Thyroid gland (tissue), 4 donors: Measurements from ENCODE around the gene PANK2. TPM values are rescaled to one million over a fixed set of nuclear protein-coding genes. Genes with fewer than 3 reads are reported as not detected.
"Not testable (repeated sequence)": the region's sequence is repeated elsewhere in the genome, so short reads cannot be mapped to it uniquely, and the experiment has no call there.

Experiments
- DNase-seq, 2 donors: peaks; one replicate each; pipeline ENCODE4 v3.0.0-alpha.2; 2019
- H3K27ac ChIP-seq, 3 donors: fragments of 200-600 bp; sonication (generic); 1 replicate in 2 of 3; 2 replicates in 1 of 3; pipeline ENCODE4 v1.5.1; 2016 to 2019; ENCODE audit warnings: mild to moderate bottlenecking in 1 of 3, moderate library complexity in 1 of 3
- H3K27me3 ChIP-seq: fragments of 200-600 bp; sonication (generic); one replicate; pipeline ENCODE4 v1.5.1; 2019
- H3K36me3 ChIP-seq, 2 donors: fragments of 200-600 bp; sonication (generic); one replicate each; pipeline ENCODE4 v1.5.1; 2016 to 2019
- H3K4me1 ChIP-seq, 2 donors: fragments of 200-600 bp; sonication (generic); one replicate each; pipeline ENCODE4 v1.5.1; 2017 to 2019
- H3K4me3 ChIP-seq, 3 donors: fragments of 200-600 bp; sonication (generic); replicated peaks in 1 of 3; 1 replicate in 2 of 3; 2 replicates in 1 of 3; pipeline ENCODE4 v1.5.1; 2016; ENCODE audit warnings: mild to moderate bottlenecking in 1 of 3
- H3K9me3 ChIP-seq: fragments of 200-600 bp; sonication (generic); one replicate; pipeline ENCODE4 v1.5.1; 2017
- POLR2A ChIP-seq, 2 donors: fragments of 450-650 bp; IDR thresholded peaks; one replicate each; pipeline ENCODE4 v1.6.1; 2017; ENCODE audit warnings: antibody characterized with exemption in 2 of 2, mild to moderate bottlenecking in 2 of 2, moderate library complexity in 1 of 2
- WGBS, 2 donors: methylation state at CpG; one replicate each; pipeline ENCODE4 v1.1.5; 2017; 5-methylcytosine and 5-hydroxymethylcytosine counted together
- intact Hi-C: fragments of 100-400 bp; cut with DNase I; formaldehyde crosslinking; loops from one replicate; pipeline ENCODE4 v1.15.1; 2023
- total RNA-seq, 4 donors: library from RNA; depleted of rRNA; stranded (reverse); fragments of >200 nt; gene quantifications; one replicate each; pipeline ENCODE4 v1.2.3, GENCODE V29; 2016
- TF ChIP-seq, protein P1 (sequence below), 6 experiments: fragments of 200-600 bp in 3 of 6; fragments of 450-650 bp in 3 of 6; sonication (generic) in 3 of 6; IDR thresholded peaks; one replicate each; pipeline ENCODE4 v1.5.1; 2016 to 2019; ENCODE audit warnings: antibody characterized with exemption in 6 of 6, mild to moderate bottlenecking in 2 of 6, inconsistent platforms in 1 of 6, moderate library complexity in 1 of 6

PANK2 gene
- total RNA-seq, 4 donors from 2014 or later: 52.3 to 63.4 (median 61.4) TPM

DNA sequence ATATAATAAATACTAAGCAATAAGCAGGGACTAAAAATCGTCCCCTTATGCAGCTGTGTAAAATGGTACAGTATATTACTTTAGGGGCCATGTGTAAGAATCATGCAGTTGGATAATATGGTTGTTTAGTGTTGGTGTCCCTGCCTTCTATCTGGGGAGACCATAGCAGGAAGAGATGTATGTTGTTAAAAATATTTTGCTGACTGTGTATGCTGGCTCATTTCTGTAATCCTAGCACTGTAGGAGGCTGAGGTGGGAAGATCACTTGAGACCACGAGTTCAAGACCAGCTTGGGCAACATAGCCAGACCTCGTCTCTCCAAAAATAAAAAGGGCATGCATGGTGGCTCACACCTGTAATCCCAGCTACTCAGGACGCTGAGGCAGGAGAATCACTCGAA, 5.6 kb downstream of the PANK2 start:
- intact Hi-C loops: loop anchor here (10.0 kb wide), 1 partner anchor 120 kb away; the partner anchor contains the start of gene RNF24
- TF ChIP-seq, protein P1, sequence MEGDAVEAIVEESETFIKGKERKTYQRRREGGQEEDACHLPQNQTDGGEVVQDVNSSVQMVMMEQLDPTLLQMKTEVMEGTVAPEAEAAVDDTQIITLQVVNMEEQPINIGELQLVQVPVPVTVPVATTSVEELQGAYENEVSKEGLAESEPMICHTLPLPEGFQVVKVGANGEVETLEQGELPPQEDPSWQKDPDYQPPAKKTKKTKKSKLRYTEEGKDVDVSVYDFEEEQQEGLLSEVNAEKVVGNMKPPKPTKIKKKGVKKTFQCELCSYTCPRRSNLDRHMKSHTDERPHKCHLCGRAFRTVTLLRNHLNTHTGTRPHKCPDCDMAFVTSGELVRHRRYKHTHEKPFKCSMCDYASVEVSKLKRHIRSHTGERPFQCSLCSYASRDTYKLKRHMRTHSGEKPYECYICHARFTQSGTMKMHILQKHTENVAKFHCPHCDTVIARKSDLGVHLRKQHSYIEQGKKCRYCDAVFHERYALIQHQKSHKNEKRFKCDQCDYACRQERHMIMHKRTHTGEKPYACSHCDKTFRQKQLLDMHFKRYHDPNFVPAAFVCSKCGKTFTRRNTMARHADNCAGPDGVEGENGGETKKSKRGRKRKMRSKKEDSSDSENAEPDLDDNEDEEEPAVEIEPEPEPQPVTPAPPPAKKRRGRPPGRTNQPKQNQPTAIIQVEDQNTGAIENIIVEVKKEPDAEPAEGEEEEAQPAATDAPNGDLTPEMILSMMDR (IDR thresholded peaks at IDR 0.05): no peak
- TF ChIP-seq POLR2A (IDR thresholded peaks at IDR 0.05): no peak
- no peak for DNase-seq
- no peaks in the 10 kb centered on the region for H3K27me3 ChIP-seq
- H3K9me3 ChIP-seq: no peaks in the 10 kb centered on the region
- no peaks in the 10 kb centered on the region for H3K36me3 ChIP-seq
- H3K4me1 ChIP-seq: peaks cover 44 to 76% of the 10 kb centered on the region in 2 donors
- H3K4me3 ChIP-seq: no peak overlapping the region
- 84 to 86% methylated on average over 5 of the region's 5 CpGs for WGBS, 2 donors
- no peak overlapping the region for H3K27ac ChIP-seq

DNA sequence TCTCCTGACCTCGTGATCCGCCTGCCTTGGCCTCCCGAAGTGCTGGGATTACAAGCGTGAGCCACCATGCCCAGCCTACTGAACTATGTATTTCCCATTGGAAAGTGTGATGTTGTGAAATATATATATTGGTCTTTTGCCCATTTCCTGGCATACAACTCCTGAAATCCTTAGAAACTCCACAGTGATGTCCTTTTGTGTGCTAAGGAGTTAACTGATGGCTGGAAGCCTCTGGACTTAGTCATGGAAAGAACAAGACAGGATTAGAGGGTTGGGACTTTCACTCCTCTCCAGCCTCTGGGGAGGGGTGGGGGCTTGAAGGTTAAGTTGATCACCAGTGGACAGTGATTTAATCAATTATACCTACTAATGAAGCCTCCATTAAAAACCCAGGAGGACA, 7.1 kb downstream of the PANK2 start:
- Histone ChIP-seq H3K27ac (no peak overlapping the region), H3K4me3 (no peak overlapping the region), H3K36me3 (no peaks in the 10 kb centered on the region), H3K27me3 (no peaks in the 10 kb centered on the region), H3K9me3 (no peaks in the 10 kb centered on the region), H3K4me1 (peaks cover 38 to 84% of the 10 kb centered on the region in 2 donors)
- intact Hi-C loops: loop anchor here (10.0 kb wide), 1 partner anchor 118 kb away; the partner anchor contains the start of gene RNF24
- DNase-seq: no peak
- WGBS, 2 donors: 88 to 90% methylated on average over 4 of the region's 4 CpGs
- TF ChIP-seq, protein P1 (IDR thresholded peaks at IDR 0.05): no peak
- no peak for TF ChIP-seq POLR2A (IDR thresholded peaks at IDR 0.05)

DNA sequence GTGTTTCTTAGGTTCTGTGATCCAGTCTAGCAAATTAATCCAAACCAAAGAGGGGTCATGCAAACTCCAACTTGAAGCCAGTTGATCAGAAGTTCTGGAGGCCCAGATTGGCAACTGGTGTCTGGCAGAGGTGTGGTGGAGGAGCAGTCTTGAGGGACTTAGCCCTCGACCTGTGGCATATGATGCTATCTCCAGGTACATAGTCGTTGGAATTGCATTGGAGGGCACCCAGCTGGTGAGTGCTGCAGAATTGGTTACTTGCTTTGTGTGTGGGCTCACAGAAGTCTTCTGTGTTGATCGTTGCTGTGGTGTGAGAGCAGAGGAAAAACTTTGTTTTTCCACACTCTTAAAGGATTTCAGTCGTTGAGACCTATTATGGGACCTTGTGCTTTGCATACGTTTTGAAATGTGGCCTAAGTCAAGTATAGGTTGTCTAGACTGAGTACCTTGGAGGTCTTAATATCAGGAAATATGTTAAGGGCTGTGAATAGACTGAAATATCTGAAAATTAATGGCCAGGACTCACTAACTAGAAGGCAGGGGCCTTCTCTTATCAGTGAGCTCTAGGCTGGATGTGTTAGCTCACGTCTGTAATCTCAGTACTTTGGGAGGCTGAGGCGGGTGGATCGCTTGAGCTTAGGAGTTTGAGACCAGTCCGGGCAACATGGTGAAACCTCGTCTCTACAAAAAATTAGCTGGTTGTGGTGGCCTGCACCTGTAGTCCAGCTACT, 7.8 kb downstream of the PANK2 start:
- peak in 1 of 2 donors; percentile 1 for DNase-seq
- WGBS, 2 donors: 67 to 69% methylated on average over 10 of the region's 10 CpGs
- no peak overlapping the region for H3K27ac ChIP-seq
- H3K4me3 ChIP-seq: no peak overlapping the region
- no peaks in the 10 kb centered on the region for H3K36me3 ChIP-seq
- no peaks in the 10 kb centered on the region for H3K27me3 ChIP-seq
- H3K4me1 ChIP-seq: peaks cover 30 to 84% of the 10 kb centered on the region in 2 donors
- H3K9me3 ChIP-seq: no peaks in the 10 kb centered on the region
- no peak for TF ChIP-seq POLR2A (IDR thresholded peaks at IDR 0.05)
- intact Hi-C loops: loop anchor here (10.0 kb wide), 1 partner anchor 118 kb away; the partner anchor contains the start of gene RNF24

DNA sequence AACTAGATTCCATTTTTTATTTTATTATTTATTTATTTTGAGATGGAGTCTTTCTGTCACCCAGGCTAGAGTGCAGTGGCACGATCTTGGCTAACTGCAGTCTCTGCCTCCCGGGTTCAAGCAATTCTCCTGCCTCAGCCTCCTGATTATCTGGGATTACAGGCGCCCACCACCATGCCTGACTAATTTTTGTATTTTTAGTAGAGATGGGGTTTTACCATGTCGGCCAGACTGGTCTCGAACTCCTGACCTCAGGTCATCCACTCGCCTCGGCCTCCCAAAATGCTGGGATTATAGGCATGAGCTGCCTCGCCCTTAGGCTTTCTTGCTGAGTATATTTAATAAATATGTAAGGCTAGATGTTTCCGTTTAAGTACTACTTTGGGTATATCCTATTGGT, 9.0 kb downstream of the PANK2 start:
- H3K36me3 ChIP-seq, H3K27ac ChIP-seq, H3K9me3 ChIP-seq, H3K4me3 ChIP-seq, DNase-seq, H3K27me3 ChIP-seq: not testable (repeated sequence)
- intact Hi-C loops: loop anchor here (10.0 kb wide), 1 partner anchor 117 kb away; the partner anchor contains the start of gene RNF24
- WGBS, 2 donors: 81 to 85% methylated on average over 9 of the region's 9 CpGs
- peaks cover 23 to 76% of the 10 kb centered on the region in 2 donors for H3K4me1 ChIP-seq

DNA sequence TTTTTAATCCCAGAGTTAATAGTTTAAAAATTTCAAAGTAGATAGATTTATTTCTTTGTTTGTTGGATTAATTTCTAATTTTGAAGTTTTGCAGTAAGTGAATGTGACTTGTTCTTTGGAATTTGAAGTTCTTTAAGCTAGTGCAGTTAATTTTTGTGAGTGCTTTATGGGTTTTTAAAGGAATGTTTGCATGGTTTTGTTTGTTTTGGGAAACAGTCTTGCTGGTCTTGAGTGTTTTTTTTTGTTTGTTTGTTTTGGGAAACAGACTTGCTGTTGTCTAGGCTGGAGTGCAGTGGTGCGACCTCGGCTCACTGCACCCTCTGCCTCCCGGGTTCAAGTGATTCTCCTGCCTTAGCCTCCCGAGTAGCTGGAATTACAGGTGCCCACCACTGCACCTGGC, 9.5 kb downstream of the PANK2 start:
- Histone ChIP-seq H3K36me3 (no peaks in the 10 kb centered on the region), H3K27ac (no peak overlapping the region), H3K4me3 (no peak overlapping the region), H3K9me3 (no peaks in the 10 kb centered on the region), H3K27me3 (no peaks in the 10 kb centered on the region), H3K4me1 (peaks cover 22 to 71% of the 10 kb centered on the region in 2 donors)
- DNase-seq: no peak
- 29 to 36% methylated on average over 4 of the region's 4 CpGs for WGBS, 2 donors
- intact Hi-C loops: loop anchor here (10.0 kb wide), 1 partner anchor 116 kb away; the partner anchor contains the start of gene RNF24
- TF ChIP-seq, protein P1 (IDR thresholded peaks at IDR 0.05): no peak
- TF ChIP-seq POLR2A (IDR thresholded peaks at IDR 0.05): no peak

DNA sequence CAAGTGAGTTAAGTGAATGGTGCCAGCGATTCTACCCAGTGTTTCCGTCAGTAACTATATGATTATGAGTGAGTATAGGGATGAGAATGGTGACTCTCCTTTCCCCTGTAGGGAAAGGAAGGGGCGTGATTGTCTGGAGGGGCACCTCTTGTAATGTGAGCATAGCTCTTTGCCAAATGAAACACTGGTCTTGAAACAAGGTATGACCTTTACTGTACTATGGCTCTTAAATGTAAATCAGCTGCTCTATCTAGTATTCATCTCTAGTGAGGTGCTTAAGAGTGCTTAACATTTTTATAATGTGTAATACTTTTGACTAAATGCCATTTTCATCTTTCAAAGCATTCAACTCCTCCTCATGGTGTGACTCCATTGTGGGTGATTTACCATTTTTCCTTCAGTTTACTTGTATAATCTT, 11.0 kb downstream of the PANK2 start:
- Histone ChIP-seq H3K36me3 (no peaks in the 10 kb centered on the region), H3K27me3 (no peaks in the 10 kb centered on the region), H3K4me3 (no peak overlapping the region), H3K9me3 (no peaks in the 10 kb centered on the region), H3K4me1 (peaks cover 22 to 56% of the 10 kb centered on the region in 2 donors), H3K27ac (no peak overlapping the region)
- 81 to 84% methylated on average over 3 of the region's 3 CpGs for WGBS, 2 donors
- TF ChIP-seq POLR2A (IDR thresholded peaks at IDR 0.05): no peak
- TF ChIP-seq, protein P1 (IDR thresholded peaks at IDR 0.05): no peak
- intact Hi-C loops: no loop called here
- no peak for DNase-seq
